HG03442 (cell line): ENCODE results near the gene SUN2.

Experiments used
- ATAC-seq: cut with Tn5 transposase; IDR thresholded peaks from one replicate; pipeline ENCODE4 v1.9.1; 2021; ENCODE audit warnings: mild to moderate bottlenecking, moderate library complexity; ENCODE audit not compliant: unreplicated experiment

Gene SUN2

DNA sequence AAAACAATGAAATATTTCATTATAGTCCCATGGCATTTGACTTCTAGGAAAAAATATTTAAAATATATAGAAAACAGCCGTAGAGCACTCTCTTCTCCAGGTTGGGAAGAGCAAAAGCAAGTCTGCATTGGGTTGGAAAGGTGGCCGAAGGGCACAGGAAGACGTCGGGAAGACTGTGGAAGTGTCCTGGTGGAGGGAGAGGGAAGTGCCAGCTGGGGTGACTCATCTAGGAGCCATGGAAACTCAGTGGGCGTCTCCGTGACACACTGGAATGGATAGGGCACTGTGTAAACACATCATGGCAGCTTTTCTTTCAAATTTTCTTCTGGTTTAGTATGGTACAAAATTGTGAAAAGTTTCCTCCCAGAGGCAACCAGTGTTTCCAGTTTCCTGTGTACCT, 37.4 kb downstream of the SUN2 start:
- ATAC-seq: no peak

GRCh38 chr22:38717244-38717643, 38.6 kb downstream of the SUN2 start:
- ATAC-seq: no peak

GRCh38 chr22:38716826-38717225, 39.0 kb downstream of the SUN2 start:
- no peak for ATAC-seq

DNA sequence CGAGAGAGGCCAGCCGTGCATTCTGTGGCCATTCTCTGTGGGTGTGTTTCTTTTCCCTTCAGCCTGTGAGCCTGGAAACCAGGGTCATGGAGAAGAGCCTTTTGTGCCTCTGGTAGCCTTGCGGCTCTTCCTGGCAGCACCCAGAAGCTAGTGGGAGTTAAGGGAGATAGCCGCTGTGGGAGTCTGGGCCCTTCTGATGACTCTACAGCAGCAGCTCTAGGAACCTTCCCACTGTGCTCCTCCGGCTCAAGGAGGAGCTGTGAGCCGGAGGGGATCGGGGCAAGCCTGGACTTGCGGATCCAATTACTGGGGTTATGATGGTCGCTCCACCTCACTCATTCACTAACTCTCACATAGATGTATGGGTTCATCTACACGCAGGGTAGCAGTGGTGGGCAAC, 39.5 kb downstream of the SUN2 start:
- ATAC-seq: no peak

- ATAC-seq: no peak
Measured at GRCh38 chr22:38715852-38716251, 39.9 kb downstream of the SUN2 start.

DNA sequence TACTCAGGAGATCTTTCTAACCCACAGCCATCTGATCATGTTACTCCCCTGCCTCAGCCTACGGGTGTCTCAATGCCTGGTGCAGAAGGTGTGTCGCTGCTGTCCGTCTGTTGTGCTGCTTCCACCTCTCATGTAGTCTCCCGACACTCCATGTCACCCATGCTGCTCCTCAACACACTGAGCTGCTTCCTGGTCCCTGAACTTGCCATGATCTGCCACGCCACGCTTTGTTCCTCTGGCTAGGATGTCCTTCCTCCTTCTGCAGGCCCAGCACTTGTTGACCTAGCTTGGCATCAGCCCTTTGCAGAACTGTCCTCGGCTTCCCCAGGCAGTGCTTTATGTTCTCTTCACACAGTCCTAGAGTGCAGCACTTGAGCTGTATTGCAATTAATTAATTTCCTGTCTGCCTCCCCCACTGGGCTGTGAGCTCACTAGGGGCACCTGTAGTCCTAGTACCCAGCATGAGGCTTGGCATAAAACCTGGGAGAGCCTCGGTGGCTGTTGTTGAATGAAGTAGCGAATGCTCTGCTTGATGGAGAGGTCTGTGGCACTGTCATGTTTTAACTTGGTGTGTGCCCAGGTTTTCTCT, 40.5 kb downstream of the SUN2 start:
- no peak for ATAC-seq

DNA sequence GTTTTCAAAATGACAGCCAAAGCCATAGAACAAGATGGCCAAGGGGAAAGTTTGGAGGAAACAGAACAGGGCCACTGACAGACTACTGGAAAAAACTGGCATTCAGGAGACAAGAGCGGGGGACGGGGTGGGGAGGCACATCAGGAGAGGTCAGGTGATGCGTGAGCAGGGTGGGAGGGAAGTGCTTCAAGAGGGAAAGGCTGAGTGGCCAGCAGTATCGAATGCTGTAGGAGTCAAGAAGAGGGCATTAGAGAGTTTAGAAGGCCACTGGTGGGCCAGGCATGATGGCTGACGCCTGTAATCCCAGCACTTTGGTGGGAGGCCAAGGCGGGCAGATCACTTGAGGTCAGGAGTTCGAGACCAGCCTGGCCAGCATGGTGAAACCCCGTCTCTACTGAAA, 41.9 kb downstream of the SUN2 start:
- ATAC-seq: no peak

- ATAC-seq: no peak
Measured at GRCh38 chr22:38712486-38713207, 43.2 kb downstream of the SUN2 start.

DNA sequence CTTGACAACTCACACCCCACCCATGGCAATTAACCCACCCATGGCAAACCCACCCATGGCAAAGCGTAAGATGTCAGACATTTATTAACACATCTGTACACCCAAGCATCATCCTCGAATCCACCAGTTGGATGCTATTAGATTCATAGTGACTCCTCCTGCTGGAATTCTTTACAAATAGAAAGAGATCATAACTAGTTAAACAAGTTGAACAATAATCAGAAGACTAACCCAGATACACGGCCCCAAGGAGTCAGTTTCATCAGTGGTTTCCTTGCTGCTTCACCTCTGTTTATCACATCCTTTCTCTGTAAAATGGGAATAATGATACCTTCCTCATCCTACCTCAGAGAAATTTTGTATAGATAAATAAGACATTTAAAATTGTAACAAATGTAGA, 44.9 kb downstream of the SUN2 start:
- ATAC-seq: no peak

GRCh38 chr22:38710351-38710750, 45.4 kb downstream of the SUN2 start:
- ATAC-seq: no peak

GRCh38 chr22:38709306-38709705, 46.5 kb downstream of the SUN2 start:
- ATAC-seq: no peak

GRCh38 chr22:38707984-38708383, 47.8 kb downstream of the SUN2 start:
- ATAC-seq: no peak

DNA sequence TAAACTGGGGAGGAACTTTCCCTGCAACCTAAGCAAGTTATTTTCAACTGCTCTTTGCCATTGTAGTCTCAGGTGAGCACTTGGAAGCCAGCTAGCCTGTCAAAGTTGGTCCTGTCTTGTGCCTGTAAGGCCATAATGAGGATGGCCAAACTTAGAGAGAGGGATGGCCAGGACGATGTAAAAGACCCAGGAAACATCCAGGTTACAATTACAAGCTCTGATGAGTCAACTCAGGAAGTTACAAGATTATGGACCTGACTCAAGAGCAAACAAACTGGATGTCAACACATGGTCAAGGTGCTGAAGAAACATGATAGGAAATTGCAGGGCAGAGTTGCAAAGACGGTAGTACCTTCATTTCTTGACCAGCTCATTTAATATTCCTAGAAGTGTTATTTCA, 48.5 kb downstream of the SUN2 start:
- ATAC-seq: no peak

GRCh38 chr22:38706901-38707195, 49.0 kb downstream of the SUN2 start:
- no peak for ATAC-seq

- peak; percentile 5 for ATAC-seq
Measured at GRCh38 chr22:38706101-38706900, 49.5 kb downstream of the SUN2 start.

GRCh38 chr22:38705235-38706100, 50.3 kb downstream of the SUN2 start, which contains the start of gene GTPBP1:
GTPBP1 (plus strand) TSS chr22:38705944; CDS start chr22:38705956, 12 bp downstream.
- ATAC-seq: peak; percentile 66

DNA sequence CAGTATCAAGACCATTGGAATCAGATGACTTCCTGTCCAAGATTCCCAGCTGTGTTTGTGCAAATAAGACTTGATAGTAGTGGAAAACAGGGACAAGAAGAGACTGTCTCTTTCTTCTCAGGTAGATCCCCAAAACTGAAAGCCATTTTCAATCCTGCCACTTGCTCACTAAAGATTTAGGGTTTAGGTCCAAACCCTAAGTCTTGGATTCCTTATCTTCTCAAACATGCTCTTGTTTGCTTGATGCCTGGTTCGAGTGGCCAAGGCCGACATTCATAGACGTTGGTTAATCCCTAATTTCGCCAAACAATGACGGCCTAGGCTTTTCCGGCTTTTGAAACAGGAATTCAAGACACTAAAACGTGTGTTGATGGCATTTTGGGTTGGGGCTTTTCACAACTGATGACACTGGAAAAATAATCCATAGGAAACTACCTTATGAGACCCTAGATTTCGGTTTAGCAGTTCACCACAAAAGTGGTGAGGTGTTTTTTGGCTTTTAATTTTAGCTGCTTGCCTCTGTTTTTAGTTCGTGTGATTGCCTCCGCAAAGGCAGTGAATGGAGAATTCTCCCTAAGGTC, 51.1 kb downstream of the SUN2 start:
- ATAC-seq: no peak

DNA sequence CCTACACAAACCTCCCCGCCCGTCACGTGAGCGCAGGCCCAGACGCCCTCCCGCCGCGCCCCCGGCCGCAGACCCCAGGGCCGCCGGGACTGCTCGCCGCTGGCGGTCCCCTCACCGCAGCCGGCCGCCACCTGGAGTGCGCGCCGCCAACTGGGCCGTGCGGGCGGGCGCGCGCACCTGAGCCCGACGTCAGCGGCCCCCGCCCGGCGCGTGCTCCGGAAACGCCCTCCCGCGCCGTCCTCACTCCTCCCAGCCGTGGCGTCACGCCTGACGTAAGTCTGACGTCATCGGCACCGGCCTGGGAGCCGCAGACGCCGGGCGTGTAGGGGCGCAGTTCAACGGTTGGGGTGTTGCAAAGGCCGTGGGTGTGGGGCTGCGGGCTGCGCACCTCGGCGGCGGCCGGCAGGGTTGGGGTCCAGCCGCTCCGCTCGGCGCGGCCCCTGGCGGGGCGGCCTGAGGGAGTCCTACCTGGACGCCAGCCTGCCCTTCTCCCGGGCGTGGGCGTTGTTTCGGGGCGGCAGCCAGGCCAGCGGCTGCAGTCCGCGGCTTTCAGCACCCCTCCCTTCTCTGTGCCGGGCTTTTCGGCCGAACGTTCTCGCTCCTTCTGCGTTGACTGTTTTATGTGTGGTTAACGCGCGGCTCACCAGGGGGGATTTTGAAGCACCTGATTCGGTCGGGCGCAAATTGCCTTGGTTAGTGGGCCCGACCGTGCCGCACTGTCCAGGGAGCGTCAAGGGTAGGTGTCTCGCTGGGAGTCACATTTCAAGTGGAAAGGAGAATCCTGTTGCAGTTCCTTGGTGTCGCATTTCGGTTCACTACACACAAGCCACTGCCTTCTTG, 54.8 kb downstream of the SUN2 start, which contains the start of gene JOSD1:
Gene JOSD1, minus strand, starts transcription at position 155 of the 840 bp plus-strand sequence. CDS start 956 bp downstream, outside the sequence.
- ATAC-seq: peak; percentile 34

- no peak for ATAC-seq
Measured at GRCh38 chr22:38700270-38700788, 55.5 kb downstream of the SUN2 start.
